Breast epithelium (tissue), 3 donors: Measurements from ENCODE around the gene CNBP.

ENCODE experiments used
- CTCF ChIP-seq, 3 donors: fragments of 450-650 bp; IDR thresholded peaks; one replicate each; pipeline ENCODE4 v1.5.1; 2016 to 2017; ENCODE audit warnings: antibody characterized with exemption in 3 of 3, mild to moderate bottlenecking in 3 of 3, moderate library complexity in 3 of 3
- POLR2A ChIP-seq: fragments of 450-650 bp; IDR thresholded peaks from one replicate; pipeline ENCODE4 v1.6.1; 2016; ENCODE audit warnings: antibody characterized with exemption, mild to moderate bottlenecking, moderate library complexity
- POLR2AphosphoS5 ChIP-seq, 3 donors: sonication (generic); formaldehyde crosslinking; IDR thresholded peaks; one replicate each; pipeline ENCODE4 v1.6.1; 2017; ENCODE audit warnings: antibody characterized with exemption in 3 of 3

GRCh38 chr3:129144786-129145185 is 38.9 kb downstream of the CNBP start:
- no peak for TF ChIP-seq CTCF (IDR thresholded peaks at IDR 0.05)
- no peak for TF ChIP-seq POLR2AphosphoS5 (IDR thresholded peaks at IDR 0.05)
- TF ChIP-seq POLR2A = no peak
